HG03378 (cell line): ENCODE results near the gene TNFAIP8L1.
A peak's percentile ranks its signal among the peaks of the same experiment; 100 is the strongest.
"Not testable (repeated sequence)": the region's sequence is repeated elsewhere in the genome, so short reads cannot be mapped to it uniquely, and the experiment has no call there.

ENCODE experiments used
- ATAC-seq: cut with Tn5 transposase; IDR thresholded peaks from one replicate; pipeline ENCODE4 v1.9.1; 2021; ENCODE audit warnings: mild to moderate bottlenecking, moderate library complexity; ENCODE audit not compliant: unreplicated experiment

The TNFAIP8L1 gene

DNA sequence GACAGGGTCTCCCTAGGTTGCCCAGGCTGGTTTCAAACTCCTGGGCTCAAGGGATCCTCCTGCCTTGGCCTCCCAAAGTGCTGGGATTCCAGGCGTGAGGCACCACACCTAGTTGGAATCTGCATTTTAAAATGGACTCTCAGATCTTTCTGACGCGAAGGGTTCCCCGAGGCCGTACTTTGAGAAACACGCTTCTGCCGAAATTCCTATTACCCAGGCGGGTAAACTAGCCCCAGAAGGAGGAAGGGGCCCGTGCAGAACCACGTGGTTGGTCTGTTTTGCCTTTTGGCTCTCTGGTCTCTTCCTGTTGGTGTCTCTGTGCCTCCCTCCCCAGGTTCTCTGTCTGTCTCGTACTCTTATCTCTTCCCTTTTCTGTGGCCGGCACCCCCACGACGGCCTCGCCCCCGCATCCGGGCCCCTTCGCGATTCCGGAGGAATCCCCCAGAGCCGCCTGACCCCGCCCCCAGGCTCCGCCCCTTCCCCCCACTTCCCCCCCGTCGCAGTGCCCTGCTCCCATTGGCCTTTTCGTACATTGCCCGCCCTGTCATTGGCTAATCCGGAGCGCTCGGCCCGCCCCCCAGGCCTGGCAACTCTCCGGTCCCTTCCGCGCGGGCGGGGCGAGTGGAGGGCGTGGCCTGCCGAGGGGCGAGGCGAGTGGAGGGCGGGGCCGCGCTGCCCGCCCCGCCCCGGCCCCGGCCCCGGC, at the start of gene TNFAIP8L1:
TSS of gene TNFAIP8L1 (plus strand) at position 689 of the 703 bp plus-strand sequence. CDS start 12,354 bp downstream, outside the sequence.
- peak; percentile 62 for ATAC-seq

DNA sequence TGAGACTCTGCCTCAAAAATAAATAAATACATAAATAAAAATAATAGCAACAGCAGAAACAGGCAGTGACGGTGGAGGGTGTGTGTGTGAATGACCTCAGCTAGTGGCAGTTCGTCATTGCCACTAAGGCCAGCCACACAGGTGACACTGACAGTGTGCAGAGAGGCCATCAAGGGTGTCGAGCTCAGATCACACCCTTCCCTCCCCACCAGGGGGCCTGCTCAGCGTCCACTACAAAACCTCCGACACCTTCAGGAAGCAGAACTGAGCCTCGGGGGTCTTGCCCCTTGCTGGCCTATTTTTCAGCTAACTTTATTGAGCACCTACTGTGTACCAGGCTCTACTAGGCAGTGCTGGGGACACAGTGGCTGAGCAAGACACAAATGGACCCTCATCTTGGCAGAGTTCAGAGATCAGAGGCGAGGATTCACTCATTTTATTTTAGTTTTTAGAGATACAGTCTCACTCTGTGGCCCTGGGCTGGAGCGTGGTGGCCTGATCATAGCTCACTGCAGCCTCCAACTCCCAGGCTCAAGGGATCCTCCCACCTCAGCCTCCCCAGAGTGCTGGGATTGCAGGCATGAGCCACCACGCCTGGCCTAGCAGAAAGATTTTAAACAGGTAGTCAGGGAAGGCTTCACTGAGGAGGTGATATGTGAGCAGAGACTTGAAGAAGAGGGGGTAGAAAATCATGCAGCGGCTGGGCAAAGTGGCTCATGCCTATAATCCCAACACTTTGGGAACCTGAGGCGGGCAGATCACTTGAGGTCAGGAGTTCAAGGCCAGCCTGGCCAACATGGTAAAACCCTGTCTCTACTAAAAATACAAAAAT, 49.5 kb upstream of the TNFAIP8L1 start:
- no peak for ATAC-seq

DNA sequence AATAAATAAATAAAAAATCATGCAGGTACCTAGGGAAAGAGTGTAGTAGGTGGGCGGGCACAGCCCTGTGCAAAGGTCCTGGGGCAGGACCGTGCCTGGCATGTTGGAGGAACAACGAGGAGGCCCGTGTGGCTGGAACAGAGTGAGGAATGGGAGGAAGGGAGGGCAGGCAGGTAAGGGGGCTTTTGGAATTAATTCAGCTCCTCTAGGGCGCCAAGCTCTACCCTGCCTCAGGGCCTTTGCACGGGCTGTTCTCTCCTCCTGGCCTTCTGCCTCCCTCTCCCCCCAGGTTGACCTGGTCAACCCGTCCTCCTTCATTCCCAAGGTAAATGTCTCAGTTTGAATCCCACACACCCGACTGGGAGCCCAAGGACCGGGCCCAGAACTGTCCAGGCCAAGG, 48.8 kb upstream of the TNFAIP8L1 start:
- no peak for ATAC-seq

DNA sequence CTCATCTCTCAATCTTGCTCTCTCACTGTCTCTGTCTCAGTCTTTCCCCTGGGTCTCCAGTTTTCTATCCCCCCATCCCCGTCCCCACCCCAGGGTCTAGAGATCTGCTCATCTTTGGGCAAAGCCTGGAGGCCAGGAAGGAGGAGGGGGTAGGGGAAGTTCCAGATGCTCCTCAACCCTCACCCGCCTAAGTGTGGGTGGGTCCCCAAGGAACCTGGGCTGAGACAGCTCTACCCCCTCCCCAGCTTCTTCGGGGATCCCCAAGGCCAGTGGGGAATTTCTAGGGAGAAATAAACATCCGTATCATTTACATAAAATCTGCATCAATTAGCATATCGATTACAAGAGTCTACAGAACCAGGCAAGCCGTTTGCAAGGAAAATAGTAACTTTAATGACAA, 48.0 kb upstream of the TNFAIP8L1 start:
- ATAC-seq, result no peak

DNA sequence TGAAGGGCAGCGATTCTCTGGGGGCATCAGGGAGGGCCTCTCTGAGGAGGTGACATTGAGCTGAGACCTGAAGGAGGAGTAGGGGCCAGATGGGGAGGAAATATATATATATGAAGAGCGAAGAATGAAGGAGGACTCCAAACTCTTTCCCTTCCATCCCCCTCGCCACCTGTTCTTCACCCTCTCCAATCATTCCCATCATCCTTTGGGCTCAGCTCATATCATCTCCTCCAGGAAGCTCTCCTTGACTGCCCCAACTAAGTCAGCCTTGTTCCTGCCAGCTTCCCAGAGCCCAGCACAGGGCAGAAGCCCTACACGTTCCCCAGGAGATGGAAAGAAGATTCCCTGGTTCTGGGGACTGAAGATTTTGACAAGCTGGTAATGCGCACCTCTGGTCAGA, 46.9 kb upstream of the TNFAIP8L1 start:
- ATAC-seq, result no peak

DNA sequence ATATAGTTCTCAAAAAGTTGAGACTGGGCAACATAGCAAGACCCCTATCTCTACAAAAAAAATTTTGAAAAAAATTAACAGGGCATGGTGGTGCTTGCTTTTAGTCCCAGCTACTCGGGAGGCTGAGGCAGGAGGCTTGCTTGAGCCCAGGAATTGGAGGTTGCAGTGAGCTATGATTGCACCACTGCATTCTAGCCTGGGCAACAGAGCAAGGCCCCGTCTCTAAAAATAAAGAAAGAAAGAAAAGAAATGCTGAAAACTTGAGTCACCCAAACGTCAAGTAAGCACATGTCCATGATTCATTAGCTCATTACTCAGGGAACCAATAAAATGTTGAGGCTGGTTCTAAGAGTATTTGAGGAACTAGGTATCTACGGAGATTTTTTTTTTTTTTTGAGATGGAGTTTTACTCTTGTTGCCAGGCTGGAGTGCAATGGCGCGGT, 45.9 kb upstream of the TNFAIP8L1 start:
- ATAC-seq, result no peak

DNA sequence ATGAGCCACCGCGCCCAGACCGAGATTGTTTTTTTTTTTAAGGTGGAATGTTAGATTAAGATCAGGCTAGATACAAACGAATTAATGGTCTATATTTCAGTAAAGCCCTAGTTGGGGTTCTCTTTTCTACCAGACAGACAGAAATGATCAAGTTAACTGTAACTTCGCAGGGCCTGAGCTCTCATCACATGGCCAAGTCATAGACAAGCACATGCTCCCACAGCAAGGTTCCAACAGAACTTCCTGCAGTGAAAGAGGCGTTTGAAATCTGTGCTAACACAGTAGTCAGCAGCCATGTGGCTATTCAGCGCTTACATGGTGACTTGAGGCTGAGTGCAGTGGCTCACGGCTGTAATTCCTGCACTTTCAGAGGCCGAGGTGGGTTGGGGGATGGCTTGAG, 45.1 kb upstream of the TNFAIP8L1 start:
- ATAC-seq, result no peak

DNA sequence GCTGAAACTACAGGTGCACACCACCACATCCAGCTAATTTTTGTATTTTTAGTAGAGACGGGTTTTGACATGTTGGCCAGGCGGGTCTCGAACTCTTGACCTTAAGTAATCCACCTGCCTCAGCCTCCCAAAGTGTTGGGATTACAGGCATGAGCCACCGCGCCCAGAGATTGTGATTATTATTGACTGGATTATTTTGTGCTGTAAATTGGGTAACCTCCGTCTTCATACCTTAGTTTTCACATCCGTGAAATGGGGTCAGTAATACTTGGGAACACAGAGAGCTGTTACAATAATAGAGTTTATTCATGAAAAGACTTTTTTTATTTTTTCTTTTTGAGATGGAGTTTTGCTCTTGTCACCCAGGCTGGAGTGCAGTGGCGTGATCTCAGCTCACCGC, 44.2 kb upstream of the TNFAIP8L1 start:
- not testable (repeated sequence) for ATAC-seq

DNA sequence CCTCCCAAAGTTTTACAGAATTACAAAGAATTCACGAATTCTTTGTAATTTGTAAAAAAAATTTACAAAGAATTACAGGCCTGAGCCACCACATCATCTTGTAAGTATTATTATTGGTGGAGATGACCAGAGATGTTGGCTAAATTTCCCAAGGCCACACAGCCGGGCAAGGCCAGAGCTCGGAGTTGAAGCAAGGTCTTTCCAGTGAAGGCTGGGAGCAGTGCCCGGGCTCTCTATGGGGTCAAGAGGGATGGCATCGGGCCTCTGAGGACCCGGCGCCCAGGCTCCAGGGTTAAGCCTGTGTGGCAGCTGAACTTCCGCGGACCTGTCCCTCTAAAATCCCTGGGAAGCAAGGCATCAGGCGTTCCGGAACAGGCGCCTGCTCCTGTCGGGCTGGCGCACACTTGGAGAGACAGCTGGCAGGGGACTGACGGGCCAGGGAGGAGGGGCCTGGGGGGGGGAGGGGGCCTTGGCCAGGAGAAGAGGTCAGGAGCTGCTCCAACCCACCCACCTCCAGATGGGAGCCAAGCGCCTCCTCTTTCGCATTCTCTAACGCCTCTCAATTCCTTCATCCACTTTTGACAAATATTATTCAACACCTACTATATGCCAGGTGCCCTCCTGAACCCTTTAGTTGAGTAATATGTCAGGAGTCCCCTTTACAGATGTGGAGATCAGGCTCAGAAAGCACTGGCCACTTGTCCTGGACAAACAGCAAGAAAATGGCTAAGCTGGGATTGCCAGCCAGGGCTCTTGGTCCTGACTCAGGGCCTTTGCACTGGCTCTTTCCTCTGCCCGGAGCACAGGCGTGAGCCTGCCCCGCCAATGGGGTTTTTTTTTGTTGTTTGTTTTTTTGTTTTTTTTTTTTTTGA, 43.0 kb upstream of the TNFAIP8L1 start:
- ATAC-seq, result no peak

DNA sequence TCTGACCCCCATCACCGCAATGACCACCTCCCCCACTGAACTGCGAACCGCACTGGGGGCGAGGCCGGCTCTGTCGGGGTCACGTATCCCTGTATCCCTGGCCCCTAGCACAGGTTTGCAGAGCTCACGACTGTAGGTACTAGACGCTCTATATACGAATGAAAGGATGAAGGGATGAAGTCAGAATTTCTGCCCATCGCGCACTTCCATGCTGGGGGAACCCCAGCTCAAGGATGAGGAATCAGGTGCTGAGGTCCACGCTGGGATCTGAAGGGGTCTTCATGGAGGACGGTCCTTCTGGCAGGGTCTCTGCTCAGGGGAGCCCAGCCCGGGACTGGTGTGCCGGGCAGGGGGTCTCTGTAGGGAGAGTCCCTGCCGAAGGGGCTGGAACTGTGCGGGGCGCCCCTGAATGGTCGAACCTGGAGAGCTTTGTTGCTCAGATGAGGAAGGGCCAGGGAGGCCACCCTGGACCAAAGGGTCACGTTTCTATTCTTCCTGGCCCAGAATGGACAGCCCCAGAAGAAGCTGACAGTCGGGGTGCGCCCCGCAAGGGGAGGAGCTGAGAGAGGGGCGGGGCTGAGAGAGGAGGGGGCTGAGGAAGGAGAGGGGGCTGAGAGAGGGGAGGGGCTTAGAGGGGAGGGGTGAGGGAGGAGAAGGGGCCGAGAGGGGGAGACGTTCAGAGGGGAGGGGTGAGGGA, 41.9 kb upstream of the TNFAIP8L1 start:
- no peak for ATAC-seq

DNA sequence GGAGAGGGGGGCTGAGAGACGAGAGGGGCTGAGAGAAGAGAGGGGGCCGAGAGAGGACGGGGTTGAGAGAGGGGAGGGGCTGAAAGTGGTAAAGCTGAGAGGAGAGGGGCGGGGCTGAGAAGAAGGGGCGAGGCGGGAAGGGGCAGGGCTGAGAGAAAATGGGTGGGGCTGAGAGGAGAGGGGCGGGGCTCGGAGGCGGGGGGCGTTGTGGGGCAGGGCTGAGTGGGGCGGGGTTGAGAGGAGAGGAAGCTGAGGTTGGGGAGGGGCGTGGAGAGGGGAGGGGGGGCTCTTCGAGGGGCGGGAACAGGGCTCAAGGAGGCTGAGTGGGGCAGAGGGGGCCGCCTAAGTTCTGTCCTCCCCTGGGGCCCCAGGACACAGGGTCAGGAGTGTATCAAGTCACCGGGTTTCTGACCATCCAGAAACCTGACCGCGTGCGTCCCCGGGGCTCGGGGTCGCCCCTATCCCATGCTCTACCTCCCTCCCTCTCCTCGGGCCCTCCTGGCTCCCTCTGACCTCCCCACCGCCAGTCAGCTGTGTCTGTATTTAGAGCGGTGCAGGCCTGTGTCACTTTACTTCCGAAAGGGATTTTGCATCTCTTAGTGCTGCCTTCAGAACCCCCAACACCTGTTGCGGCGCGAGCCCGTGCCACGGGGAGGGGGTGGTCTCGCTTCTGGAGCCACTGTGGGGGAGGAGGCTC, 41.2 kb upstream of the TNFAIP8L1 start:
- no peak for ATAC-seq

DNA sequence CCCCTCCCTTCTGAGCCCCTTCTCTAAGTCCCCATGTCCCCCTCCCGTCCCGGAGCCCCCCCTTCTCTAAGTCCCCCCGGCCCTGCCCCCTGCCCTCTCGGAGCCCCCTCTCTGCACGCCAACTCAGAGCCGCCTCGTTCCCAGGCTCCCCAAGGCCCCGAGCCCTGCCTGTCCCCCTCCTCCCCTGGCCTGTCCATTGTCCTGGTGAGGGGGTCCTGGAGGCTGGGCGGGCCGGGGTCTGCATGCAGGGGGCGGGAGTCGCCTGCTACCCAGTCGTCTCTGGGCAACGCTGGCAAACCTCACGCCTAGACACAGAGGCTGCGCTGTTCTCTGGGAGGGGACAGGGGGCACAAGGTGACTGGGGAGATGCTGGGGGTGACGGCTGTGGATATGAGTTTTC, 40.6 kb upstream of the TNFAIP8L1 start:
- ATAC-seq, result no peak

DNA sequence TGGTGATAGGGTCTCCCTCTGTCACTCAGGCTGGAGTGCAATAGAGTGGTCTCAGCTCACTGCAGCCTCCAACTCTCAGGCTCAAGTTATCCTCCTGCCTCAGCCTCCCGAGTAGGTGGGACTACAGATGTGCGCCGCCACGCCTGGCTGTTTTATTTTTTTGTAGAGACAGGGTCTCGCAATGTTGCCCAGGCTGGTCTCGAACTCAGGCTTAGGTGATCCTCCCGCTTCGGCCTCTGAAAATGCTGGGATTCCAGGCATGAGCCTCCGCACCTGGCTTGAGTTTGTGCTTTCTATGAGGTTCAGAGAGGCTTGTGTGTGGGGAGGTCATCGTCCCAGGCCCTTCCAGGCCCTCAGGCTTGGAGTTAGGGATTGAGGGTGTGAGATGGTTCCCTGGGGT, 39.2 kb upstream of the TNFAIP8L1 start:
- ATAC-seq, result no peak

DNA sequence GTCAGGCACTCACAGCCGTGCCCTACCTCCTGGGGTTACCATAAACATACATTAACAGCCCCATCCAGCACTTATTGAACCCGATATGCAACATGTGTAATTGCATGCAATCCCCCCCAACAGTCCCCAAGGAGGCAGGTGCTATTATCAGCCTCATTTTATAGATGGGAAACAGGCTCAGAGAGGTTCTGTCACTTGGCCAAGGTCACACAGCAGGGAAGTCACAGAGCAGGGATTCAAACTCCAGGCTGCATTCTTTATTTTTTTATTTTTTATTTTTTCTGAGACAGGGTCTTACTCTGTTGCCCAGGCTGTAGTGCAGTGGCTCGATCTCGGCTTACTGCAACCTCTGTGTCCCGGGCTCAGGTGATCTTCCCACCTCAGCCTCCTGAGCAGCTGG, 38.4 kb upstream of the TNFAIP8L1 start:
- no peak for ATAC-seq

DNA sequence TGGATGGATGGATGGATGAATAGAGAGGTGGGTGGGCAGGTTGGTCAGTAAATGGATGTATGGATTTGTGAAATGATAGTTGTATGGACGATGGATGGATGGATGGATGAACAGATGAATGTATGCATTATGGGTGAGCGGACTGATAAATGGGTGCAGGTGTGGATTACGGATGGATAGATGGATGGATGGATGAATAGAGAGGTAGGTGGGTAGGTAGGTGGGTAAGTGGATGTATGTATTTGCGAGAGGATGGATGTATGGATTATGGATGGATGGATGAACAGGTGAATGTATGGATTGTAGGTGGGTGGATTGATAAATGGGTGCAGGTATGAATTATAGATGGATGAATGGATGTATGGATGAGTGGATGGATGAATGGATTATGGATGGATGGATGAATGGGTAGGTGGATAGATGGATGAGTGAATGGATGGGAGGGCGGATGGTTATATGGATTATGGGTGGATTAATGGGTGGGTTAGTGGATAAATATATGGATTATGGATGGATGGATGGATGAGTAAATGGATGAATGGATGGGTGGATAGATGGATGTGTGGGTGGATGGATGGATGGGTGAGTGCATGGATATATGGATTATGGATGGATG, 37.0 kb upstream of the TNFAIP8L1 start:
- no peak for ATAC-seq

DNA sequence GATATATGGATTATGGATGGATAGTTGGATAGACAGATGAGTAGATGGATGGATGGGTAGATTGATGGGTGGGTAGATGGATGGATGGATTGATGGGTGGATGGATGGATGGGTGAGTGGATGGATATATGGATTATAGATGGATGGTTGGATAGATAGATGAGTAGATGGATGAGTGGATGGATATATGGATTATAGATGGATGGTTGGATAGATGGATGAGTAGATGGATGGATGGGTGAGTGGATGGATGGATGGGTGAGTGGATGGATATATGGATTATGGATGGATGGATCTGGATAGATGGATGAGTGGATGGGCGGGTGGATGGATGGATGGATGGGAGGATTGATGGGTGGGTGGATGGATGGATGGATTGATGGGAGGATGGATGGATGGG, 36.4 kb upstream of the TNFAIP8L1 start:
- ATAC-seq, result no peak

DNA sequence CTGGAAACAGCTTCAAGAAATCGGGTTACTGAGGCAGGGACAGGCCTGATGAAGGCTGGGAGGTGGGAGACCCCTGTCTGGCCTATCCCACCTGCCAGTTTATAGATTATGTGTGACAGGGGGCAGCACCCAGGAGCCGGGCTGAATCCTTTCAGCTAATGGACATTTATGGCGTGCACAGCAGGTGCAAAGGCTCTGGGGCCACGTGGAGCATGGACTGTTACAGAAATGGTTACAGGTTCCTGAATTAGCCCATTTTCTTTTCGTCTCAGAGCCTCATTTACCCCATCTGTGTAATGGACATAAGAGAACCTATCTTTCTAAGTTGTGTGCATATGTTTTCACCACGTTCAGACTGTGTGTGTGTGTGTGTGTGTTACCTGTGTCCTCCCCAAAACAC, 34.4 kb upstream of the TNFAIP8L1 start:
- no peak for ATAC-seq

DNA sequence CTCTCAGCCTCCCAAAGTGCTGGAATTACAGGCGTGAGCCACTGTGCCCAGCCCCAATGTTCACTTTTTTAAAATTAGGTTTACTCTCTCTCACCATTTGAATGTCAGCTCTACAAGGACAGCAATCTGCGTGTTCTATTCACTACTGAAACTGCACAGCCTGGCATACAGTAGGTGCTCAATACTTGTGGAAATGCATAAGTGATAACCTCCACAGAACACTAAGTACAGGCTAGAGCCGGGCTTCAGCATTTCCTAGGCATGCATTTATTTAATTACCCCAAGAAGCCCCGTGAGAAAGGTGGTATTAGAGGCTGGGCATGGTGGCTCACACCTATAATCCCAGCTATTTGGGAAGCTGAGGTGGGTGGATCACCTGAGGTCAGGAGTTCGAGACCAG, 33.1 kb upstream of the TNFAIP8L1 start:
- ATAC-seq, result no peak

DNA sequence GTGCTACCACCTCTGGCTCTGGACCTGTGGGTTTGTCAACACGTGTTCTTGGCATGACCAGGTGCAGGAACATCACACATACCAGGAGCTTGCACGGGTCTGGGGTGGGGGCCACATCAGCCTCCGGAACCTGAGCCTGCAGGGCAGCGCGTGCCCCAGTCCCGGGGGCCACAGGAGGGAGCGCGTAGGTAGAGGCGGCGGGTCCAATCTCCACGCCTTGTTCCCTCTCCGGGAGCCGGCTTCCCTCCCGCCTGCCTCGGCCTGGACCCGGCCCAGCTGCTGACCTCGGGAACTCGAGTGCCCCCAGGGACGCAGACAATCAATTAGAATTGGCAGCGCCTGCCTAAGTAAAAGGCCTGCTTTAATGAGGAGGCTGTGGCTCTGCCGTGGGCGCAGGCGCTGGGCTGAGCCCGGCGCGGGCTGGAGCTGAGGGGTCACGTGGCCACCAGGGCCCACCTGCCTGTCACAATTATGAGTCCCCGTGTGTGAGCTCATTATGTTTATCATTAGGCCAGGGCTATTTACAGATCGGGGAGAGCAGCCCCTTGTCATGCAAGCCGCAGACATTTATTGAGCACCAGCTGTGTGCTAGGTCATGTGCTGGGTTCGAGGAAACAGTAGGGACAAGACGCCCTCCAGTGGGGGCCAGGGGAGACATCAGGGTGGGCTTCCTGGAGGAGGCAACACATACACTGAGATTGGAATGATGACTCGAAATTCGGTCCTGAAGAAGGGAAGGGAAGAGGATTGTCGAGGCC, 32.2 kb upstream of the TNFAIP8L1 start:
- ATAC-seq, result no peak
